CD4-positive, alpha-beta T cell treated with Interleukin-17A for 1 hour (primary cell): ENCODE measurements around the gene DNMT3A.
A peak's percentile ranks its signal among the peaks of the same experiment; 100 is the strongest.

Source experiments
- DNase-seq: peaks from one replicate; pipeline ENCODE4 v3.0.0-alpha.2; 2020

DNMT3A gene

GRCh38 chr2:25341753-25342371, at the start of gene DNMT3A:
Gene DNMT3A (minus strand): TSS chr2:25341925. CDS start chr2:25313984, 27,941 bp downstream.
- peak; percentile 59 for DNase-seq

- DNase-seq: no peak
These were observed 47.4 kb upstream of the DNMT3A start for GRCh38 chr2:25389161-25389560.

GRCh38 chr2:25388491-25388890, 46.8 kb upstream of the DNMT3A start:
- DNase-seq: no peak

GRCh38 chr2:25387876-25388449, 46.2 kb upstream of the DNMT3A start:
- DNase-seq: no peak

- no peak for DNase-seq
These were observed 45.5 kb upstream of the DNMT3A start for GRCh38 chr2:25386971-25387875.

- DNase-seq: no peak
These were observed 44.2 kb upstream of the DNMT3A start for GRCh38 chr2:25385910-25386309.

GRCh38 chr2:25383806-25384205, 42.1 kb upstream of the DNMT3A start:
- no peak for DNase-seq

- DNase-seq: no peak
These were observed 39.8 kb upstream of the DNMT3A start for GRCh38 chr2:25381502-25381901.

GRCh38 chr2:25380586-25381375, 39.1 kb upstream of the DNMT3A start:
- DNase-seq: no peak

- DNase-seq: no peak
These were observed 38.3 kb upstream of the DNMT3A start for GRCh38 chr2:25380023-25380422.

- DNase-seq: no peak
These were observed 37.8 kb upstream of the DNMT3A start for GRCh38 chr2:25379535-25379934.

- DNase-seq: no peak
These were observed 37.2 kb upstream of the DNMT3A start for GRCh38 chr2:25378731-25379490.

GRCh38 chr2:25377822-25378421, 36.2 kb upstream of the DNMT3A start:
- no peak for DNase-seq

GRCh38 chr2:25376750-25377621, 35.3 kb upstream of the DNMT3A start:
- DNase-seq: peak; percentile 95

- DNase-seq: no peak
These were observed 34.3 kb upstream of the DNMT3A start for GRCh38 chr2:25375989-25376545.

- DNase-seq: no peak
These were observed 33.8 kb upstream of the DNMT3A start for GRCh38 chr2:25375371-25375988.

GRCh38 chr2:25374827-25375226, 33.1 kb upstream of the DNMT3A start:
- DNase-seq: no peak

GRCh38 chr2:25374411-25374810, 32.7 kb upstream of the DNMT3A start:
- DNase-seq: no peak

- no peak for DNase-seq
These were observed 31.7 kb upstream of the DNMT3A start for GRCh38 chr2:25373269-25373981.
